IPS DF 4.7 (cell line): Measurements from ENCODE around the gene CCDC185.

Experiments
- DNase-seq: peaks from one replicate; pipeline ENCODE4 v3.0.0-alpha.2; 2013; ENCODE audit warnings: low spot score; ENCODE audit errors: extremely low read depth

The CCDC185 gene

DNA sequence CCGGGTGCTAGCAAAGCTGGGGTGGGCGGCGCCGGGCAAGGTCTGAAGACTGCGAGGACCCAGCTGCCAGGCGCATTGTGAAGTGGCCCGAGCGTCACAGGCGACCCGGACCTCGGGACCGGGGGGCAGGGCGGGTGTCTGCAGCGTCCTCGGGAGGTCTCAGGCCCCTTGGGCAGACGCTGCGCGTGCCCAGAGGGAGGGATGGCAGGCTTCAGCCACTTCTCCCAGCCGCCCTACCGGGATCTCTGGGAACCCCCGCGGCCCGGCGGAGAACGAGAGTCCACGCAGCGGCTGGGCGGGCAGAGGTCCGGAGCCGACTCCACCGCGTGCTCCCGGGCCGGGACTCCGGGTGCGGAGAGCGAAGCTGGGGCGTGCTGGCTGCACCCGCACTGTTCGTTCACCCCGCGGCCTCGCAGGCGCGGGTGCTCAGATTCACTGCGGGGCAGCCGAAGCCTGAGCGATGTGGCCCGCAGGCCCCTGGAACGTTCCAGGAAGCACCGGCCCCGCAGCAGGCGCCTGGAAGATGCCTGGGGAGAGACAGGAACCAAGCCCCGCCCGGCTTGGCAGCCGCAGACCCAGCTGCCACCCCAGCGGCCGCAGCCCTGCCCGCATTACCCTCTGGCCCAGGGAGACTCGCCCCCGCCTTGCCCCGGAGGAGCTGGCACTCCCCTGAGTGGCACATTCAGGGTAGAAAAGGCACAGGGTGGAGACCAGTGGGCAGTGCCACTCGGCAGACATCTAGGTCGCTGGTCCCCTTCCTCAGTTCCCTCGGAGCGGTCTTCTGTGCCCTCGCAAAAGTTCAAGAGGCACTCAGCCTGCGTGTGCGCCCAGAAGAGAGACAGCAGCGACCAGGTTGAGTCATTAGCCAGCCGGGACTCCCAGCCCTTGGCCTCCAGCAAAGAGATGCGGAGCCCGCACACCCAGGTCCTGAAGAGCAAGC is at the start of gene CCDC185:
TSS of gene CCDC185 (plus strand) at position 141 of the 940 bp plus-strand sequence. CDS start at position 202, 61 bp downstream.
- DNase-seq, result no peak

DNA sequence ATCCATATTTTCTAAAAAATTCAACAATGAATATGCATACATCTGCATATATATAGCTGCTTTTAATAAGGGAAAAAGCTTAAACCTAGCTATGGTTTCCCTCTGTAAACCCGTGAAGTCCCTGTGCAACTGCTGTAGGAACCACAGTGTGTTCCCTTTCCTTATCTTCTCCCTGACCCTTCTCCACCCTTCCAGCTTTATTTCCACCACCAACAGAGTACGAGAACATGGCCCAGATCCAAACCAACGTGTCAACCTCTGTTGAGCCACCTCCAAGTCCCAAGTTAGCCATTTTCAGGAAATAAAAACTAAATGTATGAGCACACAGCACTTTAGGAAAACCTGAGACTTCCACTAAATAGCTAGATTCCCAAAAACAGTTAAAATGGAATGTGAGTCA is 49.5 kb upstream of the CCDC185 start:
- no peak for DNase-seq

DNA sequence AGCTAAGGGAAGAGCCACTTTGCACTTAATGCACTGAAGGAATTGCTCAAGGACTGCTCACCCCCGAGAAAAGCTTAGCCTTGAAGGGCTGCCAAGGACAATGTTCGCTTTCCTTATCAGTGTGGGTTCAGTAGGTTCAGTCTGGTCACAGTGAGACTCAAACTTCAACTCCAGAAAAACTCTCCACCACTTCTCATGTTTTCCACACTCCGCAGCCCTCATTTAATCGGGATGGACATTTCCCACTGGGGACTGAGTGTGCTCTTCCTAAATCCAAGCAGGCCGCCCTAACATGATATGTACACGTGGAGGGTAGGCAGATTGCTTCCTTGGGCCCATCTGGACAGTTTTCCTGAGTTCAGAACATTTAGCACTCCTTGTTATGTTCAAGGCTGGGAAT is 48.7 kb upstream of the CCDC185 start:
- no peak for DNase-seq

DNA sequence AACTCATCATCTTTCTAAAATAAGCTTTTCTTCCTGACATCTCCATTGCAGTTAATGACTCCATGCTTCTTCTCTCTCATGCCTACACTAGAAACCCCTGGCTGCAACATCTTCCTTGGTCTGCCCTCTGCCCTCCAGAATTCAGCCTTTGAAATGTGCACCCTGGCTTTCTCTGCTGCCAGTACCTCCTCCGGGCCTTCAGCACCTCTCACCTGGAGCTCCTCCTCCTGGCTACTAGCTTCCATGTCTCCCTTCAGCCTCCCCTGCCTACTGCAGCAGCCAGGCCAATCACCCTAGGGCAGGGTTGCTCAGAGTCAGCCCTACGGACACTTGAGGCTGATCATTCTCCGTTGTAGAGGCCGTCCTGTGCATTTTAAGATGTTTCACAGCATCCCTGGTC is 47.5 kb upstream of the CCDC185 start:
- DNase-seq, result no peak

DNA sequence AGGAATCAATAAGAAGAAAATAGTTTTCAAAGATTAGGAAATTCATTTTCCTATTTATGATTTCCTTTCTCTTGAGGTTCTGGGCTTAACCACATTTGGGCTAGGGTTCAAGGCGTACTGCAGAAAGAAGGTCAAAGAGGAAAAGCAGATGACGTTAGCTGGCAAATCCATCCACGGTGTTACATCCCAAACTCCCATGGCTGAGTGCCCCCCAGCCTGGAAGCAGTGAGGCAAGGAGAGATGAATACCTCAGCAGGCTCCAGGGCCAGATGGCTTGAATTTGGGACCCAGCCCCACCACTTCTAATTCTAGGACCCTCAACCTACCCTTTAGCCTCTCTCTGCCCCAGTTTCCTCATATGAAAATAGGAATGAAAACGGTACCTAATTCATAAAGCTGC is 46.9 kb upstream of the CCDC185 start:
- no peak for DNase-seq

DNA sequence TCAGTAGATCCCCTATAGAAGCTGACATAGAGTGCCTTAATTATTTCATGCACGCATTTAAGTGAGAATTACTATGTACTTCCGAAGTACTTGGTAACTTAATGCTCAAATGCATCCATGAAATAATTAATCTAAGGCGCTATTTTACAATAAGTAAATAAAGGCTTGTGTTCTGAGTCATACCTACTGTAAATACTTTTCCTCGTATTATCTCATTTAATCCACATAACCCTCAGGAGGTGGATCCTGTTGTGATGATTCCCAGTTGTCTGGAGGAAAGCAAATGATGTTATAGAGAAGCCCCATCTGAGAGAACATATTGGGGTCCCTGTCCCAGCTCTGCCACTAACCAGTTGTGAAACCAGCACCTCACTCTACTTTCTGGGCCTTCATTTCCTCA is 45.6 kb upstream of the CCDC185 start:
- DNase-seq, result no peak

DNA sequence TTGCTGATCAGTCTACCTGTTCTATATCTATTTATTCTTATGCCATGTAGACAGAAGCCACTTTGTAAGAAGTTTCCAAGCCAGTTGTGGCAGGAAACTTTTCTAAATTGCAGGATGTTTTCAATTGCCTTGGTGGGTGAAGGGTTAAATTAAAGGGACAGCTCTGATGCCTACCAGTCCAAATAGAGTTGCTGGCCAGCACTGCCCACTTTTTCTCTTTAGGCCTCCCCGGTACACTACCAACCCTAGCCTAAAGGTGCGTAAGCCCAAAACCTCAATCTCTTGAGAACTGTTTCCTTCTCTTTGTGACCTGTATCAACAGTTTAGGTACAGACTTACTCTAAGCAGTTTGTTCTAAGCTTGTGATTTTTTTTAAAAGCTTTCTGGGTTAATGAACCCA is 44.8 kb upstream of the CCDC185 start:
- no peak for DNase-seq

DNA sequence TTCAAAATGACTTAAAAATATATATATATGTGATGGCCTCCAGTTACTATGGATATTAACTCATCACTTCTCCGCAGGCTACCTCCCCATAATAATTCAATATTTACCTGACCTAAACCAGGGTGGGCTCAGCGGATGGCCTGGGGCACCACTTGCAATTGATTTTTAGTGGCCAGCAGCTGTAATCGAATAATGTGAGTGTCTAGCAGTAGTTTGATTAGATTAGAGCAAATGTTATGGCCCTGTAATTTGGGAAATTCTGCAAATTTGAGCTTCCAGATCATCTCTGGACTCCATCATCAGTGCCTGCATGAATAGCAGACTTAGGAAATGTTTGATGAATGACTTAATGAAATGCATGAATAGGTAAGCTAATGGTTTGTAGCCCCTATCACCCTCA is 44.0 kb upstream of the CCDC185 start:
- no peak for DNase-seq

DNA sequence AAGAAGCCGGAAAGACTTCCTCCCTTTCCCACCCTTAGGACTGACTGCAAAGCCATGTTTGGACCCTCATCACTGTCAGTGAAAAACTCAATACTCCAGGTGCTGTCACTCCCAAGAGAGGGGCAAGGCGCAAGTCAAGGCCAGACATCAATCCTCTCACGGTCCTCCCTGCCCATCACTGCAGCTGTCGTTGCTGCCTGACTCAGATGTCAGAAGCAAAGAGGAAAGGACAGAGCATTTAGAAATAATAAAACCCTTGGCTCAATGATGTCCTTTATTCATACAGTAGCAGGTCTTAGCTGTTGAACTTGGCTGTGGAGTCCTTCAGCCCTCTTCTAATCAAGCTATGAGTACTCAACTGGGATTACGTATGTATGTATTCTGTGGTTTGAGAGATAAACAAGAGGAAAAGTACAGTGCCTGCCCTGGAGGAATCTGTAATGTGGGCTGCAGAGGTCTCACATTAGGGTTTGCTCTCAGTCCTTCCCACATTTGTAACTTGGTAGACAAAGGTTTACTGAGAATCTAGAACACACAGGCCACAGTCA is 42.8 kb upstream of the CCDC185 start:
- no peak for DNase-seq

DNA sequence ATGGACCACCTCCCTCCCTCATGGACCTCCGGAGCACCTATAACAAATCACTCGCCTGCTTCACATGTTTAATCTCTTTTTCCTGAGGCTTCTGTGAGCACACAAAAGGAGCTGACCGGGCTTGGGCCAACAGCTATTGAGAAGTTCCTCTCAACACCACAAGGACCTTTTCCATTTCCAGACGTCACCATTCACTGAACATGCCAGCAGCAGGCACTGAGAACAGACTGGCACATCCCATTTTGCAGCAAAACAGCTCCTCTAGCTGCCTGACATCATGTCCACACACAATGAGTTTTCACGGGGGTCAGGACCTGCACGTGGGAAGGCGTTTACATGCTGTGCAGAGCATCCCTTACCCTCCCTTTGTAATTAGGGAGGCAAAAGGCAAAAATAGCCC is 40.3 kb upstream of the CCDC185 start:
- no peak for DNase-seq

DNA sequence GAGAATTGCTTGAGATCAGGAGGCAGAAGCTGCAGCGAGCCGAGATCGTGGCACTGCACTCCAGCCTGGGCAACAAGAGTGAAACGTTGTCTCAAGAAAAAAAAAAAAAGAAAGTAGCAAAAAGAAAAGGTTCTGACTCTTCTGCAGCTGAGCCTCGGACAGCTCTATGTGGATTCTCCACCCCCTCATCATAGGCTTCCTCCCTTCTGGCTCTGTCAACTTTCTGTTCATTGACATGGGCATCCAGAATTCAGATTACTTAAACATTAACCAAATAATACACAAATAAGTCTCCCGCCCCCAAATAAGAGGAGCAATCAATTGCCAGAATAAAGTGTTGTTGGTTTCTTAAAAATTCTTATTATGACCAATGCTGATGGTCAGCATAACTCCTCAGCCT is 39.3 kb upstream of the CCDC185 start:
- no peak for DNase-seq

DNA sequence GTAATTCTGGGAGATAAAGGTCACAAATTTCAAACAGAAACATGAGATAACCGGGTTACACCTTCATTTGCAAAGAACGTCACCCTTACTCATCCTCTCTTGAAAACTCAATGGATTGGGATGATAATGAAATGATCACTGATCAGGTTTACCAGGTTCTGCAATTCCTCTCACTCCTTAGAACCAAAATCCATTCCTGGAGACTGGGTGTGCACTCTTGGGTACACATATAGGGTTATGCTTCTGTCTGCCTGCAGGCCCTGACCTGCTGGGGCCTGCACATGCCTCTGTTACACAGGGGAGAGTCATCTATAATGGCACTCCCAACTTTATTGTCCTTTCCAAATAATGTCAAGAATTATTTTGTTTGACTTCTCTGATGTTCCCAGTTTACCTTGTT is 37.5 kb upstream of the CCDC185 start:
- DNase-seq, result no peak

DNA sequence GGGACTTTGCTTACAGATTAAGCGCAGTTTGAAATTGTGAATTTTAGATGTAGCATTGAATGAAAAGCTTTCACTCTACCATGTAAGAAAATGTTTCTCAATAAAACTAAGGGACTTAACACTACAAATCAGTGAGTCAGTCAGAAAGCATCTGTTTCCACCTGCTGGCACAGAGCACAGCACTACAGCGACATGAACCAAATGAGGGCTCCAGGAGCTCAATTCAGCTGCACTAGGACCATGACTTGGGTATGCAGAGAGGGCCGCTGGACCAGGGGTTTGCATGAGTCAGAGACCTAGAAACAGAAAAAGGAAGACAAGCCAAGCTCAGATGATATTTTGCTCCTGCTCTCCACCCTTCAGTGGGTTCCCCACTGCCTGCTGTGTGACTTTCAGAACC is 34.4 kb upstream of the CCDC185 start:
- no peak for DNase-seq

DNA sequence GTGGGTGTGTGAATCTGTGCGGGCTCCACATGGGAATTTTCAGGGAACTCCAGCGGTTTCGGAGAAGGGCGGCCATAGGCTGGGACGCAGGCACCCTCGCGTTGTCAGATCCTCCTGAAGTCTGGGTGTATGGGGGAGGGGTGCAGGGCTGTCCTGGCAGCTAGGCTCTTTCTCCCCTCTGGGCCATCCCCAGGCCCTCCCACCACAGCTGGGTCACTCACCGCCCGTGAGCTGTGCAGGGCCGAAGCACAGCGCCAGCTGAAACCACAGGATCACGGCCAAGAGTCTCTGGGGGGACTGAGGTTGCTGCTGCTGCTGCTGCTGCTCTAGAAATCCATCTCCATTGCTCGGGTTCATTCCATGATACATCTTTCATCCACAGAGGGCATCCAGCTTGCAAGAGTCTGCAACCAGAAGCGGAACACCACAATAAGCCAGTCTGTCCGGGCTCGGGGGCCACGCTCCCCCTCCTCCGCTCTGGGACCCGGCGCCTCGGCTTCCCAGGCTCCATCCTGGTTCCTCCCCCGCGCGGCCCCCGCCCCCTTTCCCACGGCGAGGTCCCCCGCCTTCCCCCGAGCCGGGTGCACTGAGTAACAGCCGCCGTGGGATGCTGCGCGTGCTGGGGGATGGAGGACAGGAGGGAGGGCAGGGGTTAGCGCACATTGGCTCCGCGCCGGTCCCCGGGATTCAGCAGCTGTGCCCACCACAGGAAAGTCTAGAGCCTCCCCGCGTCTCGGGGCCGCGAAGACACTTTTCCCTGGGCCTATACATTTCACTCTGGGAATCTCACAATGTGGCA is 30.0 kb upstream of the CCDC185 start:
- DNase-seq, result no peak

DNA sequence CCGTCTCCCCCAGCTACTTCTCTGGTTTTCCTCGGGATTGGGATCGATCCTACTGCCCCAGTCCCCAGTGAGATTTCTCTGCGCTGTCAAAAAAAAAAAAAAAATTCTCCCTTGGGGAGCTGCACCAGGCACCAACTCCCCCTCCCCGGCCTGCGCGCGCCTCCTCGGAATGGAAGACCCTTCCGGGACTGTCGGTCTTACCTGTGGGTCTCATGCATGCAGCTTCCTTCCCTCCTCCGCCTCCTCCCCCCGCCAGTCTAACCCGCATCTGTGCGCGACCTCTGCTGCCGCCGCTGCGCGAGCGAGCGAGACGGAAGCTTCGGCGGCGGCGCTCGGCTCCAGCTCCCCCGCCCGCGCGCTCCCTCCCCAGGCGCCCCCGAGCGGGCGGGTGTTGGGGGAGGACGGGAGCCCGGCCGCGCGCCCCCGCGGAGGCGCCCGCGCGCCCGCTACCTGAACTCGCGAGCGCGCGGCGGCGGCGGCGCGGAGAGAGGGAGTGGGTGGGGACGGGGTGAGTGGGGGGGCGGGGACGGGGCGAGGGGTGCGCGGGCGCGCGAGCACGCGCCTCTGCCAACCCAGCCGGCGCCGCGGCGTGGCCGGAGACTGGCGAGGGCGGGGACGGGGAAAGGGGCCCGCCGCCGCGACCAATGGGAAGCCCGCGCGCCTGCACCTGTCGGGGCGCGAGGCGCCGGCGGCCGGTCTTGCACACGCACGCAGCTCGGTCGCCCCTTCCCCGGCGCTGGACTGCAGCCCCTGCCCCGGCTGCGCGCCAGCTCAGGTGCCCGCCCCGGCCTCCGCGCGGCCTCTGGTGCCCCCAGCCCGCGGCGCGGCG is 29.1 kb upstream of the CCDC185 start, which contains the start of gene SUSD4:
TSS of gene SUSD4 (minus strand) at position 321 of the 829 bp plus-strand sequence. CDS start 751 bp downstream, outside the sequence.
- no peak for DNase-seq

DNA sequence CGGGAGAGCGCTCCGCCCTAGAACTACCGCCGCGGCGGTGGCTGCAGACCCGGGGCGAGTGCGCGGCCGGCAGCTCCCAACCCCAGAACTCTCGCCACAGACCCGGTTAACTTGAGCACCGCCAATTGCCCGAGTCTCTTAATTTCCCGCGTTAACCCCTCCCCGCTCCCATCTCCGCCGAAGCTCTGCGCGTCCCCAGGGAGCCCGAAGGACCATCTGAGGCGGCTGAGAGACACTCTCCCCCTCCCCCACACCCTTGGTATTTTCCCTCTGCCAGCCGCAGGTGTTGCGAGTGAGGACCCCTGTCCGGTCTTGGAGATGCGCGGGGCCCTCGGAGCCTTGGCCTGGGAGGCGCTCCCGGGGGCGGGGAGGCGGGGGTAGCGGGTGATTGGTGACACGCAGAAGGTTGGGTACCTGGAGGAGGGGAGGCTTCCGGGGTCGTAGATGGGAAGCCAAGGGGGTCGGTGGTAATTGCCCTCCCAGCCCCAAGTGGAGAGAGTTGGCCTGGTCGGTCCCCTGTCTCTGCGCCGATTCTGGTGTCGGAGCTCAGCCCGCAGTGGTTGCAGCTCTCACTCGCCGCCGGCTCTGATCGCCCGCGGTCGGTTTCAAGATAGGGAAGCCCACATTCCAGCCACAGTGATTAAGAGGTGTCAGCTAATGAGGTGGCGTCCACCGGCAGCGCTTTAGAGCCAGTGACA is 28.4 kb upstream of the CCDC185 start:
- no peak for DNase-seq

DNA sequence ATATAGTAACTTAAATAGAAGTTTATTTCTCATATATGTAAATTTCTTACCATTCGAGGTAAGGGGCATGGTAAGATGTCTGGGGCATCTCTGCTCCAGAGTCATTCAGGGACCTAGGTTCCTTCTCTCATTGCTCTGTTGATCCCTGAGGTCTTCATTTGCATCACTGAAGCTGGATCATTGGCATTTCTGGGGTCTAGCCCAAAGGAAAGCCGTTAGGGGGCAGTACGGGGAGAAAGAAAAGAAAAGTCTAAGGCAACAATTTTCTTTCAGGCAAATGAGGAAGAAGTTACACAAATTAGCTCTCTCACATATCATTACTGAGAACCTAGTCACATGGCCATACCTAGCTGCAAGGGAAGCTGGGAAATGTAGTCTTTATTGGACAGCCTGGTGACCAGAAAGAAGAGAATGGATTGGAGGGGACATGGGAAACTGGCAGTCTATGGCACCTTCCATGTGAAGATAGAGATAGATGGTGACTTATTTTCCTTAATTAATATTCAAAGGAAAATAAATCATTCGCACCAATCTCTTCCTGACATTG is 19.1 kb upstream of the CCDC185 start:
- DNase-seq, result no peak

DNA sequence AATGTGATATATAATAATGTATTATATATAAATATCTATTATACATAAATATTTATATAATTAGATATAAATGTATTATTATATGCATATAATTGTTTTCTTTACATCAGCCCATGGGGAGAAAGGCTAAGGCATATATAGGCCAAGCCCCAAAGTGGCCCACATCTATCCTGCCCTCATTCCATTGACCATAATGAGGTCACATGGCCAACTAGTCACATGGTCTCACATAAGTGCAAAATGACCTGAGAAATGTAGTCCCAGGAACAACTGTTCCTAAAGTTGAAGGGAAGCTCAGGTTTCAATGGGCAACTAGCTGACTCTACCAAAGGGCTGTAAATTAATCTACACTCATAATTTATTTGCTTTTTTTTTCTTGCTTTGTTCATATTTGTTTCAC is 14.5 kb upstream of the CCDC185 start:
- no peak for DNase-seq

DNA sequence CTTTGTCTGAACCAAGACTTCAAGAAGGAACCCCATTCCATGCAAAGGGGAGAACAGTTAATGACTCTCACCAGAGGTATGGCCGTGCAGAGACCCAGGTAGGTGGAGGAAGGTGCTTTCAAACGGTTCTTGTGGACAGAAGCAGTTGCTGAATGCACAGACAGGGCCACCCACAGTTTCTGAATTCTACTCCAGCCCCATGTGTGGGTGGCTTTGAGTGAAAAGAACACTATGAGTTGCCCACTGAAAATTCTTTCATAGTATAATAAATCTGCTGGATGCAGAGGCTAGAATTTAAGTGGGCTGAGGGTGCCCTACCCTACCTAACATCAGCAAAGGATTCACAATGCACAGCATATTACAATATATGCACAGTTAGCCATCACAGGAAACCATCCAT is 7.2 kb upstream of the CCDC185 start:
- DNase-seq, result no peak

DNA sequence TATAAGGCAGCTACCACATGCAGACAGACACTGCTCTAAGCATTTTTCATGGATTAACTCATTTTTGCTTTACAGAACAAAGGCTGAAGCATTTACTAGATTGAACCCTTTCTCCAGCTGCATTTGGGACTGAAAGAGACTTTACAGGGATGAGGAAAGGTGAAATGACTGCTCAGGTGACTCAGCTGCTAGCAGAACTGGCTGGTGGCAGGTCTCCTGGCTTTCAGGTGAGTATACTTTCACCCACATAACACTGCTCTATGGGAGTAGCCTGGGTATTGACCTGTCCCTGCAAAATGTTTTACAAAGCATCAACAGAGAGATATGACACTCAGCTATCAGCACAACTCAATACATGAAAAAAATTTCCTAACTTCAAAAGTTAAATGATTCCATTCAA is 2.6 kb upstream of the CCDC185 start:
- no peak for DNase-seq
